NB4 (cell line): Measurements from ENCODE around the gene CFLAR.

Source experiments
- MAX ChIP-seq: IDR thresholded peaks from 2 replicates; pipeline ENCODE4 v1.6.1; 2011; ENCODE audit warnings: low read depth, low read length
- POLR2A ChIP-seq: IDR thresholded peaks from 2 replicates; pipeline ENCODE4 v1.6.1; 2011; ENCODE audit warnings: mild to moderate bottlenecking; ENCODE audit not compliant: insufficient read length; ENCODE audit errors: extremely low read depth
- TF ChIP-seq, protein P1 (sequence below): IDR thresholded peaks from one replicate; pipeline ENCODE4 v1.5.1; 2012; ENCODE audit warnings: low read depth, low read length

GRCh38 chr2:201132518-201132917, 16.6 kb downstream of the CFLAR start:
- TF ChIP-seq, protein P1, sequence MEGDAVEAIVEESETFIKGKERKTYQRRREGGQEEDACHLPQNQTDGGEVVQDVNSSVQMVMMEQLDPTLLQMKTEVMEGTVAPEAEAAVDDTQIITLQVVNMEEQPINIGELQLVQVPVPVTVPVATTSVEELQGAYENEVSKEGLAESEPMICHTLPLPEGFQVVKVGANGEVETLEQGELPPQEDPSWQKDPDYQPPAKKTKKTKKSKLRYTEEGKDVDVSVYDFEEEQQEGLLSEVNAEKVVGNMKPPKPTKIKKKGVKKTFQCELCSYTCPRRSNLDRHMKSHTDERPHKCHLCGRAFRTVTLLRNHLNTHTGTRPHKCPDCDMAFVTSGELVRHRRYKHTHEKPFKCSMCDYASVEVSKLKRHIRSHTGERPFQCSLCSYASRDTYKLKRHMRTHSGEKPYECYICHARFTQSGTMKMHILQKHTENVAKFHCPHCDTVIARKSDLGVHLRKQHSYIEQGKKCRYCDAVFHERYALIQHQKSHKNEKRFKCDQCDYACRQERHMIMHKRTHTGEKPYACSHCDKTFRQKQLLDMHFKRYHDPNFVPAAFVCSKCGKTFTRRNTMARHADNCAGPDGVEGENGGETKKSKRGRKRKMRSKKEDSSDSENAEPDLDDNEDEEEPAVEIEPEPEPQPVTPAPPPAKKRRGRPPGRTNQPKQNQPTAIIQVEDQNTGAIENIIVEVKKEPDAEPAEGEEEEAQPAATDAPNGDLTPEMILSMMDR, result no peak
- TF ChIP-seq POLR2A (no peak), MAX (no peak)
